Left lung (tissue), 10 donors: ENCODE data around the gene EPHB1. TPM values are rescaled to one million over a fixed set of nuclear protein-coding genes. Genes with fewer than 3 reads are reported as not detected.

ENCODE experiments used
- ATAC-seq: fragments of 200-7000 bp; cut with Tn5 transposase; one replicate; pipeline ENCODE4 v1.9.1; 2020; ENCODE audit warnings: moderate library complexity
- DNase-seq, 4 donors: peaks; one replicate each; pipeline ENCODE4 v3.0.0-alpha.2; 2013 to 2020
- H3K27ac ChIP-seq, 2 donors: fragments of 200-600 bp; sonication (generic) in 1 of 2; one replicate each; pipeline versions ENCODE4 v1.5.0 to v1.8.0; 2020 to 2021
- H3K27me3 ChIP-seq, 2 donors: fragments of 200-600 bp; sonication (generic) in 1 of 2; one replicate each; pipeline versions ENCODE4 v1.5.0 to v1.8.0; 2020 to 2021
- H3K36me3 ChIP-seq, 2 donors: fragments of 200-600 bp; sonication (generic) in 1 of 2; one replicate each; pipeline versions ENCODE4 v1.5.0 to v1.8.0; 2020 to 2021
- H3K4me1 ChIP-seq, 2 donors: fragments of 200-600 bp; one replicate each; pipeline ENCODE4 v1.8.0; 2021
- H3K4me3 ChIP-seq, 2 donors: fragments of 200-600 bp; sonication (generic) in 1 of 2; one replicate each; pipeline versions ENCODE4 v1.5.0 to v1.8.0; 2020 to 2021; ENCODE audit warnings: mild to moderate bottlenecking in 1 of 2
- H3K9me3 ChIP-seq, 2 donors: fragments of 200-600 bp; sonication (generic) in 1 of 2; one replicate each; pipeline versions ENCODE4 v1.5.0 to v1.8.0; 2020 to 2021
- intact Hi-C, 2 donors: fragments of 100-400 bp; cut with DNase I; formaldehyde crosslinking; loops; one replicate each; pipeline versions ENCODE4 v1.11.2 to v1.14.2; 2022
- polyA plus RNA-seq, 6 donors: library from polyadenylated mRNA; unstranded; fragments of 120-200 nt; gene quantifications; one replicate each; pipeline ENCODE4 v1.2.1, GENCODE V29; 2013; ENCODE audit not compliant: insufficient read length in 6 of 6
- total RNA-seq, 2 donors: library from RNA; stranded (reverse); fragmentation: NEBNext Ultra II Directional; extraction: Animal tissue kit (Norgen Biotek cat#: 25700); gene quantifications; one replicate each; pipeline ENCODE4 v1.2.1, GENCODE V29; 2021
- TF ChIP-seq, protein P1 (sequence below), 2 donors: fragments of 200-600 bp; sonication (generic) in 1 of 2; IDR thresholded peaks; one replicate each; pipeline versions ENCODE4 v1.5.0 to v1.8.0; 2021; ENCODE audit warnings: antibody characterized with exemption in 2 of 2
- donor health status: DM: no; HTN: yes; CAD: no.
- donor health status: DM: no; HTN: no; CAD: no.

The EPHB1 gene
- total and polyA plus RNA-seq, 8 donors = 1.1 to 4.3 (median 2.7) TPM

DNA sequence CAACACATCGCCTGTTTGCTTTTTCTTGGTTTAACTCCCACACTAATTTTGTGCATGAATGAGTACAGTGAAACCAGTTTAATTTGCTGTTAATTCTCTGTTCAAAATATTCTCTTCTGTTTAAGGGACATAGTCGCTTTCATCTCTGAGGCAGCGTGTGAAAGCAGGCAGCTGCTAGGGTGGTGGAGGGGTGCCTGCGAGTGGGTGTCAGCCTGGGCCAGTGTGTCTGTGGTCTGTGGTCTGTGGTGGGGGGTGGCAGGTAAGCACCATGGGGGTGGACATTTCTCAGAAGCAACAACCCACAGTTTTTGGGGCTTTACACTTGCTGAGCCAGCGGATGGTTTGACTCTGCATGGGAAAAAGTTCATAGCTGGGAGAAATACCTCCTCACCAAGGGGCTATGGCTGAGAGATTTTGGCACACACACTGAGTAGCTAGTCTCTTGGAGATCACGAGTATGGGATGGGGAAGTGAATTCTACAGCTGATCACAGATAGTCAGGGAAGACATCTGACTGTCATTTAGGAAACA lies 109.2 kb downstream of the EPHB1 start:
- Histone ChIP-seq H3K36me3 (no peaks in the 10 kb centered on the region), H3K4me1 (no peaks in the 10 kb centered on the region), H3K27me3 (no peaks in the 10 kb centered on the region), H3K9me3 (no peaks in the 10 kb centered on the region), H3K4me3 (no peak overlapping the region), H3K27ac (no peak overlapping the region)
- intact Hi-C loops = no loop called here
- ATAC-seq (no peak), DNase-seq (no peak)
- TF ChIP-seq, protein P1, sequence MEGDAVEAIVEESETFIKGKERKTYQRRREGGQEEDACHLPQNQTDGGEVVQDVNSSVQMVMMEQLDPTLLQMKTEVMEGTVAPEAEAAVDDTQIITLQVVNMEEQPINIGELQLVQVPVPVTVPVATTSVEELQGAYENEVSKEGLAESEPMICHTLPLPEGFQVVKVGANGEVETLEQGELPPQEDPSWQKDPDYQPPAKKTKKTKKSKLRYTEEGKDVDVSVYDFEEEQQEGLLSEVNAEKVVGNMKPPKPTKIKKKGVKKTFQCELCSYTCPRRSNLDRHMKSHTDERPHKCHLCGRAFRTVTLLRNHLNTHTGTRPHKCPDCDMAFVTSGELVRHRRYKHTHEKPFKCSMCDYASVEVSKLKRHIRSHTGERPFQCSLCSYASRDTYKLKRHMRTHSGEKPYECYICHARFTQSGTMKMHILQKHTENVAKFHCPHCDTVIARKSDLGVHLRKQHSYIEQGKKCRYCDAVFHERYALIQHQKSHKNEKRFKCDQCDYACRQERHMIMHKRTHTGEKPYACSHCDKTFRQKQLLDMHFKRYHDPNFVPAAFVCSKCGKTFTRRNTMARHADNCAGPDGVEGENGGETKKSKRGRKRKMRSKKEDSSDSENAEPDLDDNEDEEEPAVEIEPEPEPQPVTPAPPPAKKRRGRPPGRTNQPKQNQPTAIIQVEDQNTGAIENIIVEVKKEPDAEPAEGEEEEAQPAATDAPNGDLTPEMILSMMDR (IDR thresholded peaks at IDR 0.05) = no peak

- intact Hi-C loops = no loop called here
- H3K4me3 ChIP-seq = no peak overlapping the region
- H3K27me3 ChIP-seq = no peaks in the 10 kb centered on the region
- no peak for ATAC-seq
- DNase-seq = peak in 1 of 4 donors; percentile 5
- TF ChIP-seq, protein P1 (IDR thresholded peaks at IDR 0.05) = no peak
- no peak overlapping the region for H3K27ac ChIP-seq
- H3K4me1 ChIP-seq = no peaks in the 10 kb centered on the region
- no peaks in the 10 kb centered on the region for H3K9me3 ChIP-seq
- no peaks in the 10 kb centered on the region for H3K36me3 ChIP-seq
Observed at GRCh38 chr3:134904776-134905646, 110.0 kb downstream of the EPHB1 start.

DNA sequence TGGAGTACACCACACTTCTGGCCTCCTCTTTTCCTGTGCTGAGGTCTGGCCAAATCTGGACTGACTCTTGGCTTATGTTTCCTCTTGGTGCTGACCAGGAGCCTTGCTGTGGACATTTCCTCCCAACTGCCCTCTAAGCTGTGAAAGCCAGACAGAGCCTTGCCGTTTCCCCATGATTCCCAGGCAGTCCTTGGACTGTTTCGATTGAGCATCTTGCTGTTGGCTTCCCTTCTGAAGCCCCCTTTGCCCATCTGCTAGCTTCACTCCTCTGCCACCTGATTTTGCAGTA lies 110.5 kb downstream of the EPHB1 start:
- intact Hi-C loops = no loop called here
- H3K27ac ChIP-seq = no peak overlapping the region
- no peak for DNase-seq
- no peak for ATAC-seq
- no peaks in the 10 kb centered on the region for H3K4me1 ChIP-seq
- H3K4me3 ChIP-seq = no peak overlapping the region
- no peaks in the 10 kb centered on the region for H3K36me3 ChIP-seq
- TF ChIP-seq, protein P1 (IDR thresholded peaks at IDR 0.05) = no peak
- no peaks in the 10 kb centered on the region for H3K27me3 ChIP-seq
- H3K9me3 ChIP-seq = no peaks in the 10 kb centered on the region

- intact Hi-C loops = no loop called here
- ATAC-seq = no peak
- H3K36me3 ChIP-seq = no peaks in the 10 kb centered on the region
- H3K27me3 ChIP-seq = no peaks in the 10 kb centered on the region
- DNase-seq = no peak
- no peaks in the 10 kb centered on the region for H3K9me3 ChIP-seq
- TF ChIP-seq, protein P1 (IDR thresholded peaks at IDR 0.05) = no peak
- no peak overlapping the region for H3K4me3 ChIP-seq
- no peak overlapping the region for H3K27ac ChIP-seq
- no peaks in the 10 kb centered on the region for H3K4me1 ChIP-seq
Observed at GRCh38 chr3:134908271-134908670, 113.2 kb downstream of the EPHB1 start.

- TF ChIP-seq, protein P1 (IDR thresholded peaks at IDR 0.05) = no peak
- Histone ChIP-seq H3K4me1 (no peaks in the 10 kb centered on the region), H3K4me3 (no peak overlapping the region), H3K36me3 (no peaks in the 10 kb centered on the region), H3K9me3 (no peaks in the 10 kb centered on the region), H3K27ac (no peak overlapping the region), H3K27me3 (no peaks in the 10 kb centered on the region)
- intact Hi-C loops = no loop called here
- ATAC-seq (no peak), DNase-seq (no peak)
Observed at GRCh38 chr3:134910026-134910425, 115.0 kb downstream of the EPHB1 start.
